Uterus (tissue), 4 donors: ENCODE measurements around the gene MOGAT1. TPM values are rescaled to one million over a fixed set of nuclear protein-coding genes. Genes with fewer than 3 reads are reported as not detected.

ENCODE experiments used
- DNase-seq, 2 donors: peaks; one replicate each; pipeline ENCODE4 v3.0.0-alpha.2; 2019 to 2020
- H3K27ac ChIP-seq, 2 donors: fragments of 200-600 bp; sonication (generic); 1 replicate in 1 of 2; 2 replicates in 1 of 2; pipeline ENCODE4 v1.5.1; 2016 to 2018
- H3K27me3 ChIP-seq, 2 donors: fragments of 200-600 bp; sonication (generic); one replicate each; pipeline ENCODE4 v1.5.1; 2018 to 2019; ENCODE audit warnings: control low read depth in 1 of 2
- H3K36me3 ChIP-seq, 2 donors: fragments of 200-600 bp; sonication (generic); one replicate each; pipeline ENCODE4 v1.5.1; 2019; ENCODE audit warnings: control low read depth in 1 of 2
- H3K4me1 ChIP-seq, 2 donors: fragments of 200-600 bp; sonication (generic); one replicate each; pipeline ENCODE4 v1.5.1; 2018 to 2019; ENCODE audit warnings: control low read depth in 1 of 2
- H3K4me3 ChIP-seq, 2 donors: fragments of 200-600 bp; sonication (generic); 1 replicate in 1 of 2; 2 replicates in 1 of 2; pipeline ENCODE4 v1.5.1; 2018 to 2019; ENCODE audit warnings: mild to moderate bottlenecking in 1 of 2
- H3K9me3 ChIP-seq, 2 donors: fragments of 200-600 bp; sonication (generic); one replicate each; pipeline ENCODE4 v1.5.1; 2019; ENCODE audit warnings: control low read depth in 1 of 2
- CTCF ChIP-seq, 4 experiments: fragments of 200-600 bp in 2 of 4; fragments of 450-650 bp in 2 of 4; sonication (generic) in 2 of 4; IDR thresholded peaks; one replicate each; pipeline ENCODE4 v1.5.1; 2016 to 2019; ENCODE audit warnings: antibody characterized with exemption in 4 of 4, mild to moderate bottlenecking in 2 of 4, moderate library complexity in 1 of 4
- POLR2A ChIP-seq, 2 donors: fragments of 450-650 bp; IDR thresholded peaks; one replicate each; pipeline ENCODE4 v1.6.1; 2016; ENCODE audit warnings: antibody characterized with exemption in 2 of 2, mild to moderate bottlenecking in 1 of 2, moderate library complexity in 1 of 2
- intact Hi-C: fragments of 100-400 bp; cut with DNase I; formaldehyde crosslinking; loops from one replicate; pipeline ENCODE4 v1.15.1; 2023; ENCODE audit warnings: low total_unique reads
- total RNA-seq, 4 donors: library from RNA; depleted of rRNA in 3 of 4; stranded (reverse); fragments of >200 nt in 3 of 4; gene quantifications; one replicate each; pipeline versions ENCODE4 v1.1.0 to v1.2.4, GENCODE V29; 2014 to 2023
- donor health status: DM: yes; HTN: yes; CAD: no.

Gene MOGAT1
- total RNA-seq, 4 donors from 2014 or later: not detected

GRCh38 chr2:222738312-222738711, 66.9 kb downstream of the MOGAT1 start:
- TF ChIP-seq CTCF (IDR thresholded peaks at IDR 0.05): no peak
- no peak for TF ChIP-seq POLR2A (IDR thresholded peaks at IDR 0.05)
- Histone ChIP-seq H3K4me3 (no peak overlapping the region), H3K4me1 (no peaks in the 10 kb centered on the region), H3K36me3 (no peaks in the 10 kb centered on the region), H3K27ac (no peak overlapping the region), H3K27me3 (no peaks in the 10 kb centered on the region), H3K9me3 (no peaks in the 10 kb centered on the region)
- DNase-seq: no peak
- intact Hi-C loops: no loop called here

GRCh38 chr2:222738809-222739208, 67.4 kb downstream of the MOGAT1 start:
- Histone ChIP-seq H3K27ac (no peak overlapping the region), H3K36me3 (no peaks in the 10 kb centered on the region), H3K4me3 (no peak overlapping the region), H3K4me1 (no peaks in the 10 kb centered on the region), H3K9me3 (no peaks in the 10 kb centered on the region), H3K27me3 (no peaks in the 10 kb centered on the region)
- DNase-seq: no peak
- intact Hi-C loops: no loop called here
- TF ChIP-seq CTCF (IDR thresholded peaks at IDR 0.05) (no peak), POLR2A (IDR thresholded peaks at IDR 0.05) (no peak)

GRCh38 chr2:222739939-222740338, 68.5 kb downstream of the MOGAT1 start:
- H3K4me3 ChIP-seq: no peak overlapping the region
- TF ChIP-seq POLR2A (IDR thresholded peaks at IDR 0.05) (no peak), CTCF (IDR thresholded peaks at IDR 0.05) (no peak)
- intact Hi-C loops: no loop called here
- no peak overlapping the region for H3K27ac ChIP-seq
- no peaks in the 10 kb centered on the region for H3K27me3 ChIP-seq
- H3K4me1 ChIP-seq: no peaks in the 10 kb centered on the region
- H3K9me3 ChIP-seq: no peaks in the 10 kb centered on the region
- no peak for DNase-seq
- H3K36me3 ChIP-seq: no peaks in the 10 kb centered on the region

- H3K27me3 ChIP-seq: no peaks in the 10 kb centered on the region
- H3K36me3 ChIP-seq: no peaks in the 10 kb centered on the region
- no peak for DNase-seq
- no peaks in the 10 kb centered on the region for H3K4me1 ChIP-seq
- no peak for TF ChIP-seq POLR2A (IDR thresholded peaks at IDR 0.05)
- TF ChIP-seq CTCF (IDR thresholded peaks at IDR 0.05): no peak
- H3K9me3 ChIP-seq: no peaks in the 10 kb centered on the region
- no peak overlapping the region for H3K4me3 ChIP-seq
- no peak overlapping the region for H3K27ac ChIP-seq
- intact Hi-C loops: no loop called here
Observed at GRCh38 chr2:222743251-222743812, 71.9 kb downstream of the MOGAT1 start.

- TF ChIP-seq POLR2A (IDR thresholded peaks at IDR 0.05): no peak
- no peak for TF ChIP-seq CTCF (IDR thresholded peaks at IDR 0.05)
- DNase-seq: no peak
- H3K27ac ChIP-seq: no peak overlapping the region
- H3K36me3 ChIP-seq: no peaks in the 10 kb centered on the region
- H3K9me3 ChIP-seq: no peaks in the 10 kb centered on the region
- intact Hi-C loops: no loop called here
- H3K27me3 ChIP-seq: no peaks in the 10 kb centered on the region
- H3K4me3 ChIP-seq: no peak overlapping the region
- H3K4me1 ChIP-seq: no peaks in the 10 kb centered on the region
Observed at GRCh38 chr2:222745836-222746559, 74.5 kb downstream of the MOGAT1 start.
